SK-N-SH (cell line): Measurements from ENCODE around the gene PLEKHG7. TPM values are rescaled to one million over a fixed set of nuclear protein-coding genes. Genes with fewer than 3 reads are reported as not detected.
"Not testable (repeated sequence)": the region's sequence is repeated elsewhere in the genome, so short reads cannot be mapped to it uniquely, and the experiment has no call there.

Experiments used
- CTCF ChIA-PET: fragments of 300-600, 350-600 bp; formaldehyde crosslinking; extraction: SDS; loops from one replicate; lab custom pipeline; 2021; lab: Yijun Ruan, JAX
- POLR2A ChIA-PET: fragments of 350-600 bp; sonication (Branson Sonifier 250); formaldehyde crosslinking; extraction: SDS; loops from one replicate; lab custom pipeline; 2020; ENCODE audit warnings: antibody characterized with exemption, inconsistent platforms; lab: Yijun Ruan, JAX
- DNase-seq: peaks from one replicate; pipeline ENCODE4 v3.0.0; 2012
- H2AFZ ChIP-seq: fragments of 200-600 bp; sonication (generic); 2 replicates; pipeline ENCODE4 v1.8.1; 2016; ENCODE audit warnings: antibody characterized with exemption, mild to moderate bottlenecking, low read depth
- H3F3A ChIP-seq: fragments of 200-600 bp; sonication (generic); replicated peaks from 2 replicates; pipeline ENCODE3; 2016; ENCODE audit warnings: antibody characterized with exemption, mild to moderate bottlenecking; ENCODE audit not compliant: insufficient read depth
- H3K27ac ChIP-seq, 2 experiments: fragments of 200-500 bp in 1 of 2; fragments of 200-600 bp in 1 of 2; sonication (Bioruptor generic) in 1 of 2; sonication (generic), shearing (Covaris generic) in 1 of 2; 2 replicates each; pipeline versions ENCODE4 v1.5.1 to v1.6.1; 2014 to 2016; ENCODE audit warnings: low read depth in 2 of 2, inconsistent platforms in 1 of 2, low read length in 1 of 2, mild to moderate bottlenecking in 1 of 2, mixed read lengths in 1 of 2
- H3K27me3 ChIP-seq: fragments of 200-600 bp; sonication (generic), shearing (Covaris generic); 2 replicates; pipeline ENCODE4 v1.6.1; 2016; ENCODE audit warnings: mixed run types; ENCODE audit not compliant: insufficient read depth
- H3K36me3 ChIP-seq, 2 experiments: fragments of 200-500 bp in 1 of 2; fragments of 200-600 bp in 1 of 2; sonication (Bioruptor generic) in 1 of 2; sonication (generic) in 1 of 2; replicated peaks in 1 of 2; 2 replicates each; pipeline versions ENCODE3 to v1.5.1; 2014 to 2016; ENCODE audit warnings: low read length in 1 of 2, mild to moderate bottlenecking in 1 of 2; ENCODE audit not compliant: insufficient read depth in 2 of 2, control insufficient read depth in 1 of 2
- H3K4me1 ChIP-seq, 2 experiments: fragments of 200-500 bp in 1 of 2; fragments of 200-600 bp in 1 of 2; sonication (Bioruptor generic) in 1 of 2; sonication (generic), shearing (Covaris generic) in 1 of 2; 2 replicates each; pipeline versions ENCODE4 v1.5.1 to v1.6.1; 2014 to 2016; ENCODE audit warnings: low read depth in 1 of 2, low read length in 1 of 2, mixed run types in 1 of 2; ENCODE audit not compliant: insufficient read depth in 2 of 2, control insufficient read depth in 1 of 2
- H3K4me2 ChIP-seq: fragments of 200-600 bp; sonication (generic), shearing (Covaris generic); 2 replicates; pipeline ENCODE4 v1.6.1; 2017; ENCODE audit warnings: mixed run types
- H3K4me3 ChIP-seq, 2 experiments: fragments of 200-500 bp in 1 of 2; fragments of 200-600 bp in 1 of 2; sonication (Bioruptor generic) in 1 of 2; sonication (generic), shearing (Covaris generic) in 1 of 2; 2 replicates each; pipeline versions ENCODE4 v1.5.1 to v1.8.1; 2014 to 2016; ENCODE audit warnings: low read depth in 2 of 2, inconsistent platforms in 1 of 2, low read length in 1 of 2, mild to moderate bottlenecking in 1 of 2, mixed read lengths in 1 of 2, moderate library complexity in 1 of 2
- H3K79me2 ChIP-seq: fragments of 200-600 bp; sonication (generic); 2 replicates; pipeline ENCODE4 v1.8.1; 2017; ENCODE audit warnings: mild to moderate bottlenecking; ENCODE audit not compliant: insufficient read depth
- H3K9ac ChIP-seq: fragments of 200-600 bp; sonication (generic); 2 replicates; pipeline ENCODE4 v1.6.1; 2017; ENCODE audit warnings: mixed run types
- H3K9me2 ChIP-seq: fragments of 200-600 bp; sonication (generic); 2 replicates; pipeline ENCODE4 v1.6.1; 2017; ENCODE audit warnings: mixed run types
- H3K9me3 ChIP-seq: fragments of 200-600 bp; sonication (generic); 2 replicates; pipeline ENCODE4 v1.6.1; 2017; ENCODE audit warnings: mixed run types, mild to moderate bottlenecking, moderate library complexity
- H4K20me1 ChIP-seq: fragments of 200-600 bp; sonication (generic); 2 replicates; pipeline ENCODE4 v1.6.1; 2017; ENCODE audit warnings: mild to moderate bottlenecking, mixed run types; ENCODE audit not compliant: insufficient read depth
- FOXJ3 ChIP-seq: sonication (generic); formaldehyde crosslinking; IDR thresholded peaks from 2 replicates; pipeline ENCODE4 v1.5.1; 2020; ENCODE audit warnings: mild to moderate bottlenecking, missing genetic modification reagents
- FOXM1 ChIP-seq: IDR thresholded peaks from 2 replicates; pipeline ENCODE4 v1.4.0; 2012; ENCODE audit warnings: low read depth, mild to moderate bottlenecking
- GATA2 ChIP-seq: sonication (generic); formaldehyde crosslinking; IDR thresholded peaks from 2 replicates; pipeline ENCODE4 v1.5.0; 2020; ENCODE audit warnings: mild to moderate bottlenecking, missing genetic modification reagents
- IRF3 ChIP-seq: fragments of 150-350 bp; IDR thresholded peaks from 2 replicates; pipeline ENCODE4 v1.6.1; 2016; ENCODE audit warnings: mild to moderate bottlenecking, low read depth, low read length
- JUND ChIP-seq: IDR thresholded peaks from 2 replicates; pipeline ENCODE4 v1.4.0; 2012
- MAX ChIP-seq: IDR thresholded peaks from 2 replicates; pipeline ENCODE4 v1.4.0; 2012; ENCODE audit warnings: low read depth
- MEF2A ChIP-seq: IDR thresholded peaks from 2 replicates; pipeline ENCODE4 v1.4.0; 2012; ENCODE audit warnings: low read depth, borderline replicate concordance
- NRF1 ChIP-seq: IDR thresholded peaks from 2 replicates; pipeline ENCODE4 v1.6.1; 2012; ENCODE audit warnings: low read depth, mild to moderate bottlenecking, low read length
- RAD21 ChIP-seq: IDR thresholded peaks from 2 replicates; pipeline ENCODE4 v1.6.1; 2012; ENCODE audit warnings: mild to moderate bottlenecking, low read length
- TAF1 ChIP-seq: IDR thresholded peaks from 2 replicates; pipeline ENCODE4 v1.6.1; 2012; ENCODE audit warnings: low read depth, mild to moderate bottlenecking, low read length, moderate library complexity, borderline replicate concordance
- WGBS: methylation state at CpG from one replicate; pipeline ENCODE4 v1.1.6; 2017; ENCODE audit warnings: low lambda C conversion rate; 5-methylcytosine and 5-hydroxymethylcytosine counted together
- polyA plus RNA-seq, 3 experiments: library from polyadenylated mRNA; depleted of rRNA; stranded (reverse); fragments of >200 nt; gene quantifications; 2 replicates each; pipeline ENCODE4 v1.2.3, GENCODE V29; 2012

PLEKHG7 gene
- polyA plus RNA-seq, 1 of the 3 experiments (the other 2 are of a cell fraction) = not detected

DNA sequence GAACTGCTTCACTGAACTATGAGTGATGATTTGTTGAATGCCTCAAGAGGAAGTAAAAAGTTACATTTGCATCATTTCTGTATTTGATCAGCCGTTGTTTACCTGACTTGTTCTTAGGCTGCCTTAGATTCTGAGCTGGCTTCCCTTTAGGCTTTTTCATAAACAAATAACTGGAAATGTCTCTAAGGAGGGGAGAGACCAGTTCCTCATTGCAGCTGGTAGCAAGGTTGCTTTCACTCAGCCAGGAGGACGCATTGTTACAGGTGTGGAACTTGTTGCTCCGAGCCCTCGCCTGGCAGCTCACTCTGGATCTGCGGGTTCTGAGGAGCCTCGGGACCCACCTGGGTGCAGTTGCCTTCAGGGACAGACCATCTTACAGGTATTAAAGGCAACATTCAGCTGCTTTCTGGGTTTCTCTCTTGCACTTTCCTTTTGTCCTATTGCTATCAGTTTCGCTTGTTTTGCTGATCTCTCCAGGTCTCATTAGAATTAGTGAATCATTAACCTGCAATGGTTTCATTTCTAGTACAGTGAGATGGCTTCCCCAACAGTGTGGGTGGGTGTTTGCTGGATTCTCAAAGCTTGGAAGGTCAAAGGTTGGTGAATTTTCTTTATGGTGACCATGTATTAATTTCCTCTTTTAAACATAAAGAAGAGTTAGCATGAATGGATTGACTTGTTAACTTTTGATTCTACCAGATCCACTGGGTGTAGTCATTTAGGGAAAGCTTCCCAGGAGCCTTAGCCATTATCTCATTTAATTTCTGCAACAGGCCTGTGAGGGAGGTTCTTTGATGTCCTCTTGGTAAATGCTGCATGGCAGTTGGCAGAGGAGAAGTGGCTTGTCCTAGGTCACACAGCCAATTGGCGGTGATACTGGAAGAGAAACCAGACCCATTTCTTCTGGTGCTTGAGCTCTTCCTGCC, at the start of gene PLEKHG7 (continued):
- TF ChIP-seq FOXJ3 = no peak

DNA sequence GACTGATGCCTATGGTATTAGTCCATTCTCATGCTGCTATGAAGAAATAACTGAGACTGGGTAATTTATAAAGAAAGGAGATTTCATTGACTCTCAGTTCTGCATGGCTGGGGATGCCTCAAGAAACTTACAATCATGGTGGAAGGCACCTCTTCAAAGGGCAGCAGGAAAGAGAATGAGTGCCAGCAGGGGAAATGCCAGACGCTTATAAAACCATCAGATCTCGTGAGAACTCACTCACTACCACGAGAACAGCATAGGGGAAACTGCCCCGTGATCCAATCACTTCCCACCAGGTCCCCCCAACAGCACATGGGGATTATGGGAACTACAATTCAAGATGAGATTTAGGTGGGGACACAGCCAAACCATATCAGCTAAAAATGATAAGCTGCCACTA, 48.5 kb upstream of the PLEKHG7 start:
- H3K9me3 ChIP-seq, H3F3A ChIP-seq, H3K9ac ChIP-seq, H3K36me3 ChIP-seq, H3K27ac ChIP-seq, DNase-seq, H3K27me3 ChIP-seq, H3K9me2 ChIP-seq, H4K20me1 ChIP-seq, H2AFZ ChIP-seq, H3K4me2 ChIP-seq, H3K79me2 ChIP-seq, POLR2A ChIA-PET, H3K4me1 ChIP-seq, H3K4me3 ChIP-seq: not testable (repeated sequence)
- WGBS = 85% methylated on average over 4 of the region's 4 CpGs
- CTCF ChIA-PET = interaction anchor here (1.1 kb wide), 1 partner anchor 1272 kb away, joined by 3 read pairs; no protein-coding TSS in a partner anchor

DNA sequence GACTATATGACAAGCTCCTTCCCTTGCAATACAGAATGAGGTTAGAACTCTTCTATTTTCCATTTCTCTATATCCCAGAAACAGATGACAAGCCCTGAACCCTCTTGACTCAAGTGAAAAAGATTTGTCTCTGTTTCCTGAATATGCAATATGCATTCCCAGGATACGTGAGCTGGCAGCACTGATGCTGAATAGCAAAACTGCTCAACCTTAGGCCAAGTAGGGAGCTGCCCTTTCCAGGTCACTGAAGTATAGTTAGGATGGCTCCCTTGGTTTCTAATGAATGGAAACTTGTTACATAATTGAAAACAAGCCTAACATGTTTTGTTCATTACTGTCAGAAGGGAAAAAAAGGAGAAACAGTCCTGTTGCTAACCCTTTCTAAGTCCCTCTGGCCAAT, 47.9 kb upstream of the PLEKHG7 start:
- no peaks in the 10 kb centered on the region for H4K20me1 ChIP-seq
- no peaks in the 10 kb centered on the region for H3K27me3 ChIP-seq
- H2AFZ ChIP-seq = no peak overlapping the region
- no peak overlapping the region for H3K4me3 ChIP-seq
- TF ChIP-seq IRF3 = no peak
- no peak for TF ChIP-seq RAD21
- TF ChIP-seq JUND = no peak
- POLR2A ChIA-PET = no interaction called here
- H3K9me3 ChIP-seq = no peaks in the 10 kb centered on the region
- no peaks in the 10 kb centered on the region for H3K9me2 ChIP-seq
- no peaks in the 10 kb centered on the region for H3K36me3 ChIP-seq
- H3K4me2 ChIP-seq = no peak overlapping the region
- no peak overlapping the region for H3K27ac ChIP-seq
- WGBS = 94% methylated on average over 1 of the region's 1 CpG
- no peaks in the 10 kb centered on the region for H3K79me2 ChIP-seq
- no peak overlapping the region for H3K9ac ChIP-seq
- CTCF ChIA-PET = interaction anchor here (1.0 to 1.2 kb wide), 4 partner anchors 80 to 1293 kb away, joined by 3 to 5 read pairs (median 4); no protein-coding TSS in a partner anchor
- no peak for DNase-seq
- no peaks in the 10 kb centered on the region for H3F3A ChIP-seq
- H3K4me1 ChIP-seq = peaks cover 0 to 5% of the 10 kb centered on the region in 2 experiments; a peak in 1 of 4 replicates

DNA sequence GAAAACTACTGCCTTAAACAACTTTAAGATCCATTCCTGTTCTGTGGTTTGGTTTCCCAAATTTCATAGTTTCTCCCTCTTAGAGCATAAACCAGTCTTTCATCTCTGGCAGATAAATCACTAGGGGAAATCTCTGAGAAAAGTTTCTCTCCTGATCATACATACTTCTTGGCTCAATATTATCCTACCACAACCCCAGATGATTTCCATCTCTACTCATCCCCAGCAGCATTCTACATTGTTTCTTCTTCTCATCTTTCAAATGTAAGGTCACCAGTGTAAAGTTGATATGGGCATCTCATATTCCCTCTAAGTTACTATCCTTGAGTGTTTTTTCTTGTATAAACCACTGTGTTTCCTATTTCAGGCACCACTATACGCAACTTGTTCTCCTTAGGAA, 45.9 kb upstream of the PLEKHG7 start:
- no peak overlapping the region for H3K4me3 ChIP-seq
- H3K9me2 ChIP-seq = no peaks in the 10 kb centered on the region
- no peaks in the 10 kb centered on the region for H4K20me1 ChIP-seq
- no peaks in the 10 kb centered on the region for H3K27me3 ChIP-seq
- WGBS = 92% methylated on average over 1 of the region's 1 CpG
- H3K4me1 ChIP-seq = peaks cover 0 to 5% of the 10 kb centered on the region in 2 experiments; a peak in 1 of 4 replicates
- ChIA-PET POLR2A (no interaction called here), CTCF (interaction anchor here (1.0 to 1.2 kb wide), 2 partner anchors 11 to 1295 kb away, joined by 3 read pairs; no protein-coding TSS in a partner anchor)
- TF ChIP-seq GATA2 (CRISPR knock-in tag) = no peak
- no peak for TF ChIP-seq FOXM1
- no peak for TF ChIP-seq IRF3
- no peak for TF ChIP-seq TAF1
- no peak for TF ChIP-seq NRF1
- TF ChIP-seq FOXJ3 = no peak
- TF ChIP-seq MAX = no peak
- TF ChIP-seq MEF2A = no peak
- H3F3A ChIP-seq = no peaks in the 10 kb centered on the region
- H3K36me3 ChIP-seq = no peaks in the 10 kb centered on the region
- DNase-seq = no peak
- H3K9me3 ChIP-seq = no peaks in the 10 kb centered on the region
- no peak overlapping the region for H2AFZ ChIP-seq
- no peak overlapping the region for H3K27ac ChIP-seq
- no peak overlapping the region for H3K9ac ChIP-seq
- H3K4me2 ChIP-seq = no peak overlapping the region
- H3K79me2 ChIP-seq = no peaks in the 10 kb centered on the region
